Breast epithelium (tissue), 4 donors: ENCODE results near the gene CALR. TPM values are rescaled to one million over a fixed set of nuclear protein-coding genes. Genes with fewer than 3 reads are reported as not detected.
A peak's percentile ranks its signal among the peaks of the same experiment; 100 is the strongest.

Source experiments
- DNase-seq, 2 donors: peaks; one replicate each; pipeline ENCODE4 v3.0.0-alpha.2; 2019; ENCODE audit warnings: low spot score in 2 of 2
- H3K27ac ChIP-seq, 2 donors: fragments of 200-600 bp; sonication (generic) in 1 of 2; one replicate each; pipeline ENCODE4 v1.5.1; 2016 to 2019; ENCODE audit warnings: mild to moderate bottlenecking in 1 of 2
- H3K27me3 ChIP-seq, 2 donors: fragments of 200-600 bp; sonication (generic) in 1 of 2; one replicate each; pipeline versions ENCODE4 v1.5.1 to v1.6.0; 2017 to 2019; ENCODE audit warnings: control low read depth in 1 of 2, mild to moderate bottlenecking in 1 of 2
- H3K36me3 ChIP-seq: fragments of 200-600 bp; one replicate; pipeline ENCODE4 v1.5.1; 2019
- H3K4me1 ChIP-seq, 2 donors: fragments of 200-600 bp; sonication (generic); one replicate each; pipeline ENCODE4 v1.5.1; 2016 to 2019; ENCODE audit warnings: control low read depth in 1 of 2
- H3K4me3 ChIP-seq, 3 donors: fragments of 200-600 bp; sonication (generic); 1 replicate in 2 of 3; 2 replicates in 1 of 3; pipeline ENCODE4 v1.5.1; 2016 to 2019; ENCODE audit warnings: mild to moderate bottlenecking in 3 of 3, moderate library complexity in 2 of 3
- H3K9me3 ChIP-seq, 2 donors: fragments of 200-600 bp; sonication (generic) in 1 of 2; one replicate each; pipeline ENCODE4 v1.5.1; 2016 to 2019; ENCODE audit warnings: control low read depth in 1 of 2
- CTCF ChIP-seq, 3 donors: fragments of 450-650 bp; IDR thresholded peaks; one replicate each; pipeline ENCODE4 v1.5.1; 2016 to 2017; ENCODE audit warnings: antibody characterized with exemption in 3 of 3, mild to moderate bottlenecking in 3 of 3, moderate library complexity in 3 of 3
- POLR2A ChIP-seq: fragments of 450-650 bp; IDR thresholded peaks from one replicate; pipeline ENCODE4 v1.6.1; 2016; ENCODE audit warnings: antibody characterized with exemption, mild to moderate bottlenecking, moderate library complexity
- POLR2AphosphoS5 ChIP-seq, 3 donors: sonication (generic); formaldehyde crosslinking; IDR thresholded peaks; one replicate each; pipeline ENCODE4 v1.6.1; 2017; ENCODE audit warnings: antibody characterized with exemption in 3 of 3
- intact Hi-C: fragments of 100-400 bp; cut with DNase I; formaldehyde crosslinking; loops from one replicate; pipeline ENCODE4 v1.15.1; 2023; ENCODE audit warnings: low total_unique reads
- total RNA-seq, 3 donors: library from RNA; depleted of rRNA; stranded (reverse); fragments of >200 nt; gene quantifications; one replicate each; pipeline ENCODE4 v1.1.0, GENCODE V29; 2016

CALR gene
- total RNA-seq, 3 donors from 2014 or later: 301 to 410 (median 305) TPM

DNA sequence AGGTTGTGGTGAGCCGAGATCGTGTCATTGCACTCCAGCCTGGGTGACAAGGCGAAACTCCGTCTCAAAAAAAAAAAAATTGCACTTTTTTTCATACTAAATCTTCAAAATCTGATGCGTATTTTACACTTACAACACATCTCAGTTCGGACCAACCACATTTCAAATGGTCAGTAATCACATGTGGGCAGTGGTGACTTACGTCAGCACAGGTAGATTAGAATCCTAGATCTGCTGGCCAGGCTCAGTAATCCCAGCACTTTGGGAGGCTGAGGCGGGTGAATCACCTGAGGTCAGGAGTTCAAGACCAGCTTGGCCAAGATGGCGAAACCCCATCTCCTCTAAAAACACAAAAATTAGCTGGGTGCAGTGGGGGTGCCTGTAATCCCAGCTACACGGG lies 3.3 kb upstream of the CALR start:
- Histone ChIP-seq H3K4me1 (peaks cover 9 to 16% of the 10 kb centered on the region in 2 donors), H3K27me3 (no peaks in the 10 kb centered on the region), H3K4me3 (no peak overlapping the region), H3K9me3 (no peaks in the 10 kb centered on the region), H3K27ac (no peak overlapping the region), H3K36me3 (no peaks in the 10 kb centered on the region)
- DNase-seq: no peak
- intact Hi-C loops: no loop called here
- TF ChIP-seq POLR2A (no peak), CTCF (IDR thresholded peaks at IDR 0.05) (no peak), POLR2AphosphoS5 (IDR thresholded peaks at IDR 0.05) (no peak)

DNA sequence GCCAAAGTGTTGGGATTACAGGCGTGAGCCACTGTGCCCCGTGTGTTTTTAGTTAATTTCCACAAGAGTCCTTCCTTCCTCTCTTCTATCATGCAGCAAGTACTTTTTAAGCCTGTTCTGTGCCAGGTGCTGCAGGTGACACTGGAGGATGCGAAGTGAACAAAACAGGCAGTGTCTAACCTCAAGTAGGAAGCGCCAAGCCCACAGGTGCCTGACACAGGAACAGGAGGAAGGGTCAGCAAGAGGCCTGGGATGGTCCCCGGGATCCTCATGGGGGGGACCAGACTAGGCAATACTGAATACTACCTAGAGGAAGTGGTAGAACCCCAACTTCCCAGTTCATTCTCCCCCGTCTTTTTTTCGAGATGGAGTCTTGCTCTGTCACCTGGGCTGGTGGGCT lies 1.8 kb upstream of the CALR start:
- intact Hi-C loops: no loop called here
- Histone ChIP-seq H3K36me3 (no peaks in the 10 kb centered on the region), H3K27ac (no peak overlapping the region), H3K27me3 (no peaks in the 10 kb centered on the region), H3K4me3 (no peak overlapping the region), H3K9me3 (no peaks in the 10 kb centered on the region), H3K4me1 (peaks cover 13 to 27% of the 10 kb centered on the region in 2 donors)
- TF ChIP-seq POLR2AphosphoS5 (IDR thresholded peaks at IDR 0.05): no peak
- TF ChIP-seq CTCF (IDR thresholded peaks at IDR 0.05): no peak
- no peak for TF ChIP-seq POLR2A
- DNase-seq: no peak

DNA sequence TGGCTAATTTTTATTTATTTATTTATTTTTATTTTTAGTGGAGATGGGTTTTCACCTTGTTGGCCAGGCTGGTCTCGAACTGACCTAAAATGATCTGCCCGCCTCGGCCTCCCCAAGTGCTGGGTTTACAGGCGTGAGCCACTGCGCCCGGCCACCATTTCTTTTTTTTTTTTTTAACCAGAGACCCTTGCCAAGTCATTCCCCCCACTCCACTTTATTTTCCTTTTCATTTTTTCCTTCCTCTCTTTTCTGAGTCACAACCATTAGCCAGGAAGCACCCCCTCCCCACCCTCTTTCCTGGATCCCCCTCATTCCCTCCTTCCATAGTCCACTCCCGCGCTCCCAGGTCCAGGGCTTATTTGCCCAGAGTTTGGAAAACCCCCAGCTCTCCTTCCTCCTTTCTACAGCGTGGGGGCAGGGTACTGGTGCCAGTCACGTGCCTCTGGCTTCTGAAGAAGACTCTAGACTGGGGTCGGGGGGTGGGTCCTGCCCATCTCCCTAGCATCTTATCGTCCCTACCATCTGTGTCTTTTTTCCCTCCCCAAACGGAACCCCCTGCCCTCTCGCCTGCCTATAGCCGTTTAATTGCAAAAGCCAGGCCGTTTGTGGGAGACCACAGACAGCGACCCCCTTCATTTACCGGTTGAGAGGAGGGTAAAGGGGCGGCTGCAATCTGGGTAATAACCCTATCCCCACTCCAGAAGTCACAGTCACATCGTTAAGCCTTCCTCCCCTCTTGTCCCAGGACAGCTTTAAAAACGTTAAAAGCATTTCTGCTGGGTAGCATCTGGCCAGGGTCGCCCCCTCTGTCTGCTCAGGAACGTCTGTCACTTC lies 1.1 kb upstream of the CALR start:
- Histone ChIP-seq H3K4me1 (peaks cover 12 to 23% of the 10 kb centered on the region in 2 donors), H3K9me3 (no peaks in the 10 kb centered on the region), H3K4me3 (peak overlapping the region; percentile 92 to 100 (median 99)), H3K36me3 (no peaks in the 10 kb centered on the region), H3K27ac (peak overlapping the region; percentile 39 to 97), H3K27me3 (no peaks in the 10 kb centered on the region)
- TF ChIP-seq POLR2A (no peak), POLR2AphosphoS5 (IDR thresholded peaks at IDR 0.05) (no peak), CTCF (IDR thresholded peaks at IDR 0.05) (no peak)
- DNase-seq: no peak
- intact Hi-C loops: no loop called here

DNA sequence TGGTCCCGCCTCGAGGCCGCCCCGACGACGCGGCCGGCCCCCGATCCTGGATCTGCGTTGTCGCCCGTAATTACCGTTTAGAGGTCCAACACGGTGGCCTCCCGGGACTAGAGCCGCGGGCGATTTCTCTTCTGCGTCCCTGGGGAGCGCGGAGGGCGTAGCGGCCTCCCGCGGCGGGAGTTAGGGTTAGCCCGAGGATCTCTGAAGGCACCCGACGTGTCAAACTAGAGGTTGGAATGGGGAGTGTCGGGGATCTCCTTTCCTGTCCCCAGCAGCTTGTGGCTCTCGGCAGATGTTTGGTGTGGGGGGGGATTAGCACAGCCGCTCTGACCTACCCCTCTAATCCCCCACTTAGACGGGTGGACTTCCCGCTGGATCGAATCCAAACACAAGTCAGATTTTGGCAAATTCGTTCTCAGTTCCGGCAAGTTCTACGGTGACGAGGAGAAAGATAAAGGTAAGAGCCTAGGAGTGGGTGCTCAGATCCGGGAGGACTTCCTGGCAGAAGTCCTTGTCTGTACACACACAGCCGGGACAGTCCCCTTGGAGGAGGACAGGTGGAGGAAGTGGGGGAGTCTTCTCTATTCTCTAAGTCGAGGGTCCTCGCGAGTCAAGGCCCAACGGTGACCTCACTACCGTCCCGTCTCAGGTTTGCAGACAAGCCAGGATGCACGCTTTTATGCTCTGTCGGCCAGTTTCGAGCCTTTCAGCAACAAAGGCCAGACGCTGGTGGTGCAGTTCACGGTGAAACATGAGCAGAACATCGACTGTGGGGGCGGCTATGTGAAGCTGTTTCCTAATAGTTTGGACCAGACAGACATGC lies 581 bp downstream of the CALR start:
- peak overlapping the region; percentile 96 to 97 for H3K27ac ChIP-seq
- H3K4me3 ChIP-seq: peak overlapping the region; percentile 92 to 100 (median 99)
- no peak for TF ChIP-seq POLR2A
- TF ChIP-seq POLR2AphosphoS5 (IDR thresholded peaks at IDR 0.05): peak in 1 of 3 donors; percentile 12
- TF ChIP-seq CTCF (IDR thresholded peaks at IDR 0.05): peak in 2 of 3 donors; percentile 39 to 49
- intact Hi-C loops: no loop called here
- peaks cover 4% of the 10 kb centered on the region for H3K36me3 ChIP-seq
- peaks cover 9 to 17% of the 10 kb centered on the region in 2 donors for H3K4me1 ChIP-seq
- H3K9me3 ChIP-seq: no peaks in the 10 kb centered on the region
- no peak for DNase-seq
- H3K27me3 ChIP-seq: no peaks in the 10 kb centered on the region
